Kidney tubule cell (primary cell): Measurements from ENCODE around the gene MPRIP.
"Not testable (repeated sequence)": the region's sequence is repeated elsewhere in the genome, so short reads cannot be mapped to it uniquely, and the experiment has no call there.

ENCODE experiments used
- DNase-seq: peaks from one replicate; pipeline ENCODE4 v3.0.0-alpha.2; 2018; ENCODE audit warnings: low spot score

The MPRIP gene

DNA sequence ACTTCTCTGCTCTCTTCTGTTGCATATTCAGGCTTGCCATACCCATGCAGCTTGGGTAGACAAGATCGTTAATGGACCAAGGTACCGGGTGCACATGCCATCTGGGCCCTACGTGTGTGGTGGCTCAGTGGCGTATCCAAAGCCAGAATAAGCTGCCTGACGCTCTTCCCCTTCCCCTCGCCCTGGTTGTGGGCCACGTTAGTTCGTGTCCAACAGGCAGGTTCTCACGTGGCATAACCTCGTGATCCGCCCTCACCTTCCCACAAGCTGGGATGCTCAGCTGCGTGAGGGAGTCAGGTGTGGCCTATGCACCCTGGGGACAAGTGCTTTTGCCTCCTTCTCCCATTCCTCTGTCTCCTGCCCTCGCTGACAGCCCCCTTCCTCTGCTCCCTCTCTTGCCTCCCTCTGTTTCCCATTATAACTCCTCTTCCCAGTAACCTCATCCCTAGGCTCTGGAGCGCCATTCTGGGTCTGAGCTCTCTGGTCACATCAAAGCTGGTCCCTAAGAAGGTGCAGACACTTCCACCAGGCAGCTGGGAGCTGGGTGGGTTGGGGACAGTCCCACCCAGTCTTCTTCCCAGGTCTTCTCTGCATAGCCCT lies 86.3 kb downstream of the MPRIP start:
- no peak for DNase-seq

DNA sequence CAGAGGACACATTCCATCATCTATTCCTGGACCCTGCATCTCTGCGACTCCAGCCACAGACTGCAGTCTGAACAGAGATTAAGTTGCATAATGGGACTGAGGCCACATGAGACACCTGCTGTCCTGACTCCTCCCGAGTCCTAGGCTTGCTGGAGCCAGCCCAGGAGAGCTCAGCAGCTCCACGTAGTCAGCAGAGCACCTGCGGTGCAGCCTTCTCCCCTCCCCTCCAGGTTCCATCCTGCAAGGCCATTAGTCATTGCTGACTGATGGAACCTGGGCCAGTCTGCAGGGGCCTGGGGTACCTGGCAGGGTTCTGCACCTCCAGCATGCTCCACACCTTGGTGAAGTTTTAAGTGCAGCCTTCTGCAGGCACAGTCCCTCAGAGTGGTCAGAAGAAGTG lies 87.2 kb downstream of the MPRIP start:
- peak; percentile 21 for DNase-seq

DNA sequence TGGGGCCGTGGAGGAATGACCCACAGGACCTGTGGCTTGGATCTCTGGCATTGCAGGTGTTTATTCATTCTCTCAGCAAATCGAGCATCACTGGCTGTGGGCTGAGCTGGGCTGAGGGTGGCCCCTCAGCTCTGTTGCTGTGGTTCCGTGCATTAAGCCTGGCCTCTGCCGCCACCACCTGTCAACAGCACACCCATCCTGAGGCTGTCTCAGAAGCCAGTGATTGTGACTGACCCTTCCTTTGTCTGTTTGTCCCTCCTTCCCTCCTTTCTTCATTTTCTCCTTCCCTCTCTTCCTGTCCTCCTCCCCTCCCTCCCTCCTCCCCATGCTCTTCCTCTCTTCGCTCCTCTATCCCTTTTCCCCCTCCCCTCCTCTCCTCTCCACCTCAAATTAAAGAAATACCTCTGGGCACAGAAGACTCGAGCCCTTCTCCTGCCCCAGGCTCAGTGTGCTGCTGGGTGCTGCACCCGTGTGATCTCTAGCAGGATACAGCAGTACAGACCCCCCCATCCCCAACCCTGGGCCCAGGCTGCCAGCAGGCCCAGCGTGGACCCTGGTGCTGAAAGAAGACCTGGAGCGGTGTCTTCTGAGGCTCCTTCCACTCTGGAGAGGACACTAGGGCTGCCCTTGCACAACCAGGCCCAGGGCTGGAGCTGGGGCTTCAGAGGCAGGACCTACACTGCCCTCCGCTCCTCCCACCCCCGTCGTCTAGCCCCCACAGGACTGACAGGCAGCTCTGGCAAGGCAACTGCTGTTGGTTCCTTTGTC lies 88.0 kb downstream of the MPRIP start:
- no peak for DNase-seq

DNA sequence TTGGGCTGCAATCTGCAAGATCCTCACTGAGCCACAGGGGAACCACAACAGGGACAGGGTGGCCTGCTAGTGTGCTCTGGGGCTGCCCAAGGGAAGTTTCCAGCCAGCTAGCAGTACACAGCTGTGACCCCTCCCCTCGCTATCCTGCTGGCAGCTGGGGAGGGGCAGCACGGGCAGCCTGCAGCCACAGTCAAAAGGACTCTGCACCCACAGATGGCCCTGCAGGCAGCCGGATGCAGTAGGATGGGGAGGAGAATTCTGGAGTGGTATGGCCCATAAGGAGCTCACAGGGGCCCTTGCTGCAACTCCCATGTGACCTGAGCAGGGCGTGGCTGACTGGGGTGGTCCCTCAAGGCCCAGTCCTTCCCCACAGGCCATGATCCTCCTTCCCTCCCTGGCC lies 89.6 kb downstream of the MPRIP start:
- DNase-seq = no peak

DNA sequence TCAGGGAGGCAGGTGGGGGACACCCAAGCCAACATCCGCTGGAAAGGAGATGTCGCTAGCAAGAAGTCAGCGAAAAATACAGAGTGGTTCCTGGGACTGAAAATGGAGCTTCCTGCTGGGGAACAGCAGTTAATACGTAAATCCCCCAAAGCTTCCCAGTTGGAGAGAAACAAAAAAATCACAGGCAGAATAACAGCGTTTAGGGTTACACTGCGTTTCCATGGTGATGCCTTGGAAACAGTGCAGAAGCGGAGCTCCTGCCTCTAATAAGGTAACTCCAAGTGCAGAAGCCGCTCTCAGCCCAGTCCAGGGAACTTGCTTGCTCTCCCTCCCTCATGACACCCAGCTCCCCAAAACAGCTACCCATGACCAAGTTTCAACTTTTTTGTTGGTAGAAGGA lies 90.5 kb downstream of the MPRIP start:
- DNase-seq = no peak

DNA sequence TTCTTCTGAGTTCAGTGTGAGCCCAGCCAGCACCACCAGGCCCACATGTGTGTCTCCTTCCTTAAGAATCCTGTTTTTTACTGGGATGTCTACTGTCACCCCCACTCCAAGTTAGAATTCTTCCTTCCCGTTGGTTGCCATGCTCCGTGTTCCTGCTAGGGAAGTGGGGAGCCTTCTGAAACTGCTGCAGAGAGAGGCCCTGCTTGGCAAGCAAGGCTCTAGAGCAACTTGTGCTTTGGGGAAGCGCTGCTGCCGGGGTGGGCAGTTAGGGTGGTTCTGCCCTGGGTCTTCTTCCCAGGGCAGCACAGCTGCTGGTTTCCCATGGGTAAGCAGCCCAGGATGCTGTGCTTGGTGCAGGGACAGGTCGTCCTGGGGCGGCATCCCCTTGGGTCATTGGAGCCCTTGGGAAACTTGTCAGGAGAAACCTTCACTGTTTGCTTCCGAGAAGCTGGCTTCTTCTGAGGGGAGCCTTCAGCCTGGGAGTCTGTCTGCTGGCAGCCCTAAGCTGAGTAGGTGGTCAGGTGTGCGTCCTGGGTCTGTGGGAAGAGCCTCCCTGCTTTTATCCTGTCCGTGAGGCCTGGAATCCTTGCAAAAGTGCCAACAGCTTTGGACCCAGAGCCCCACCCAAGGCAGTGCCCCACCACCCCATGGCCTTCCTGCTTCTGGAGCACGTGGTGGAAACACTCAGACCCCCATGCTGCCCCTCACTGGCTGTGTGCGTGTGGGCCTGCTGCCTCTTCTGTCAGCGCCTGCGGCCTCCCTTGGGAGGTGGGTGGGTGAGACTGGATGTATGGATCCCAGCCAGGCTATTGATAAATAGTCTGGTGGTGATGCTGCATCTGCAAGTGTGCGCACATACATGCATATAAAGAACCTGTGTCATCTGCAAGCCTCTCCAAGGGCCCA lies 92.0 kb downstream of the MPRIP start:
- DNase-seq = no peak

DNA sequence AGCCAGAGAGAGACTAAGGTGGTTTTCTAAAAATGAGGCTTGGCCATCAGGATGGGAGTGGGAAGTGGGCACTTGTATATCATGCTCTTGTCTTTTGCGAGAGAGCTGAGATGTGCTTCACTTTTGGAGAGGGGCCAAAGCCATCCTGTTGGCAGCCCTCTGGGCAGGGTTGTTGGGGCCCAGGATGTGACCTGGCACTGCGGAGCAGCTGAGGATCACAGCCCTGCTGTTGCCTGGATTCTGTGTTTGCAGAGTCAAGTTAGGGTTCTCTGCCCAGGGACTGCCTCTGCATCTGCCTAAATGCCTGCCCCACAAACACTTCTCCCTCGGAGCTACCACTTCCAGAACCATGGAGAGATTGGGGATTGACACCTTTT lies 92.7 kb downstream of the MPRIP start:
- DNase-seq = no peak

DNA sequence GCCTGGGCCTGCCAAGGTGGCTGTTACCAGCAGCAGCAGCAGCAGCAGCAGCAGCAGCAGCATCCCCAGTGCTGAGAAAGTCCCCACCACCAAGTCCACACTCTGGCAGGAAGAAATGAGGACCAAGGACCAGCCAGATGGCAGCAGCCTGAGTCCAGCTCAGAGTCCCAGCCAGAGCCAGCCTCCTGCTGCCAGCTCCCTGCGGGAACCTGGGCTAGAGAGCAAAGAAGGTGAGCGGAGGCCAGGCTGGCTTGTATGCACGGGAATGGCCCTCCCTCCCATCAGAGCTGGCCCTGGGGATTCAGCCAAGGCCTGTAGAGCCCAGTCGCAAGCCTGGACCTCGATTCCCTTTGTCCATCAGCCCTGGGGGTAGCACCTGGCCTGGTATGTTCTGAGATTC lies 94.0 kb downstream of the MPRIP start:
- not testable (repeated sequence) for DNase-seq

DNA sequence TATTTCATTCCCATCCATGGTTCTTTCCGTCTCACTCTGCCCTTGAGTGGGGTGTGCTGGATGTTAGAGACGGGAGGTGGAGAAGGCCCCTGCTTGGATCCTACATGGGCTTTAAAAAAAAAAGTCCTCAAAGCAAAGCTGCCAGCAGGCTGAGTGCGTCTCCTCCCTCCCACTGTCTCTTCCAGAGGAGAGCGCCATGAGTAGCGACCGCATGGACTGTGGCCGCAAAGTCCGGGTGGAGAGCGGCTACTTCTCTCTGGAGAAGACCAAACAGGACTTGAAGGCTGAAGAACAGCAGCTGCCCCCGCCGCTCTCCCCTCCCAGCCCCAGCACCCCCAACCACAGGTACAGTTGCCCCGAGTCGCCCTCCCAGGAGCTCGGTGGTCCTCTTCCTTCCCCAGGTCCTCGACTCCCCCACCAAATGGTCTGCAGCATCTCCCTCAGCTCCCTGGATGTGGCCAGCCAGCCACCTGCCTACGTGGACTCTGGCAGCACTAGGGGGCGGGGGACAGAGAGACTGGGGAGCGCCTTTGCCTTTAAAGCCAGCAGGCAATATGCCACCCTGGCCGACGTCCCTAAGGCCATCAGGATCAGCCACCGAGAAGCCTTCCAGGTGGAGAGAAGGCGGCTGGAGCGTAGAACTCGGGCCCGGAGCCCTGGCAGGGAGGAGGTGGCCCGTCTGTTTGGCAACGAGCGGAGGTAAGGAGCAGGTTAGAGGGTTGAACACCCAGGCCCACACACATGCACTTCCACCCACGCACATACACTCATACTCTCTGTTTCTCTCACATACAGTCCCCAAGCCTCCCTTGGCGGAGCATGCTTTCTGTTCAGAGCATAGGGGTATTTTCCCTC lies 95.7 kb downstream of the MPRIP start:
- no peak for DNase-seq

DNA sequence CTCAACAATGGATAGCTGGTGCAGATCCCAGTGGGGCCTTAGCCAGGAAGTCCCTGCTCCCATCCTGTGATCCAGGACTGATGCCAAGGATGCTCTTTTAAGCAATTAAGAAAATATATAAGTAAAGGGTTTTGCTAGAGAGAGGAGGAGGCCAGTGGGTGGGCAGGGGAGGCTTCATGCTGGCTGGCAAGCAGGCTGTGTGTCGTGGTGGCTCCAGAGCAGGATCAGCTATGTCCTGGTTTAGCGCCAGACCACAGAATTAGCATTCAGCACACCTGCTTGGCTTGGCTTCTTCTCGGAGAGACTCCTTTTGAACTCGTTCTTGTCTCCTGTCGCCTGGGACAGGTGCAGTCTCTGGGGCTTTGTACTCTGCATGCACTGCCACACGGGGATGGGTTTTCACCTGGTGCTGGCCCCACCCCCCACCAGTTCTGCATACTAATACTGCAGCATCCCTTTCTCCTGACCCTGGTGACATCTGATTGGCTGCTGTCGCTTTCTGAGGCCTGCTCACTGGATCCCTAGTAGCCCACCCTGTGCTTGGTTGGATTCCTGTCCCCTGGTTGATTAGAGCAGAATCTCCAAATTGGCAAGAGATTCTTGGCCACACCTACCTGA lies 97.8 kb downstream of the MPRIP start:
- peak; percentile 19 for DNase-seq

DNA sequence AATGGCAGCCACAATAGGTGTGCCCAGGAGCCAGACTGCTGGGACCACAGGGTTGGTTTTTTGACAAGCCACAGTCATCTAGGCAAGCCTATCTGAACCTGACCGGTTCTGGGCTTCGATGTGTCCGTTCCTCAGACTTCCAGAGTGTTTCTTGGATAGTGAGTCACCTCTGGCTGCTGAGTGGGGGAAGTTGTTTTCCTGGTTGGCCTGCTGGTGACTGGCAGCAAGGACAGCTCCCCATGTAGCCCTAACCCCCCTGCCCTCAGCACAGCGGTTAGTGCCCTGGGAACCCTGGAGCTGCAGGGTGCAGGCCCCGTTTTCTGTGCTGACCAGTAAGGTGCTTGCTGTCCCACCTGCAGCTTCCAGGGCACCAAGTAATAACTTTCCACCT lies 98.3 kb downstream of the MPRIP start:
- peak; percentile 82 for DNase-seq

DNA sequence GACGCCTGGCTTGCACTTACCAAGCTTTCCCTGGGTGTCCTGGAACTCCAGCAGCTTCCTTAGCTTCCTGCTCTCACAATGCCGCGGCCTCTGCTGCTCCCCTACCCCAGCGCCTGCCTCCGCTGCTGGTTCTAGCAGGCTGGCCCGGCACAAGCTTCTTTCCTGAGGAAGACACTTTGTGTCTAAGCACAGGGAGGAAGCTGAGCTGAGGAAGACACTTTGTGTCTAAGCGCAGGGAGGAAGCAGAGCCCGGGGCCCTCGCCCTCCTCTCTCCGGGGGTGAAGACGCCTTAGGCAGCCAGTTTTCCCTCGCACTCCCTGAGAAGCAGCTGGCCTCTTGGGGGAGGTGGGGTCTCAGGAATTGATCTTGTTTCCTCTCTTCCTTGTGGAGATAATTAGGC lies 99.0 kb downstream of the MPRIP start:
- no peak for DNase-seq

DNA sequence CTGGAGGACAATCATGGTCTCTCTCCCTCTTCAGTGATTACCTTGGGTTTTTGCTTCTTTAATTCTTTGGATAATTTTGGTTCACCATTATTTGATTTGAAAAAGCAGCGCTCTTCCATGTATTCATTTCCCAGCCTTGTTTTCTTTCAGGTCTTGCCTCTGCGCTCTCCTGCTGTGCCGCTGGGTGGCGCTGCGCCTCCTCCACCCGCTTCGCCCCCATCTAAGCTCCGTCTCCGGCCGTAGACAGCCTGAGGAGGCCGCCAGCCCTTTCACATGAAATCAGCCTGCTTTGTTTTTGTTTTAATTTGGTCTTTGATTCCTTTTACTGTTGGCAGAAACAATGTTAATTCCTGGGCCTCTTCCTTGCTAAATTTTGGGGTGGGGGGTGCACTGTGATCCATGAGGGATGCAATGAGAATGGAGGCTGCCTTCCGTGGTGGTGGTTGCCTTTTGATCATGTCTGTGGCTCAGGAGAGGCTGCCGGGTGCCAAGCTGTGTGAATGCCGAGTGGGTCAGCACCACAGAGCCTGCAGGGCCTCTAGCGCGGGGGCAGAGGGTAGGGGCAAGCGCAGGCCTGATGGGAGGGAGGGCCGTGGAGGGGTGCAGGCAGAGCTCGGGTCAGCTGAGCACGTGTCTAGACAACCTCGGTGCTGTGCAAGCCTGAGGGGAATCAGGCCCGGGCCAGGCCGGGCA lies 99.7 kb downstream of the MPRIP start:
- peak; percentile 36 for DNase-seq

DNA sequence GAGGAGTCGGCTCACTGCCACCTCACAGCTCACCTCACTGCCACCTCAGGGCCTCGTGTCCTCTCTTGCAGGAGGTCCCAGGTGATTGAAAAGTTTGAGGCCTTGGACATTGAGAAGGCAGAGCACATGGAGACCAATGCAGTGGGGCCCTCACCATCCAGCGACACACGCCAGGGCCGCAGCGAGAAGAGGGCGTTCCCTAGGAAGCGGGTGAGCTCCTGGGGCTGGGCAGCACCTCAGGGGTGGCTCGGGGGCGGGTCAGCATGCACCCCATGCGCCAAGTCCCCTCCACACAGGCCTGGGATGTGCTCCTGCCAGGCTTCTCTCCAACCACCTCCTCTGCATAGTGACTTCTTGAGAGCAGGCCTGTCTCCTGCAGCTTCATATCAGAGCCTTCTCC lies 100.3 kb downstream of the MPRIP start:
- DNase-seq = no peak

DNA sequence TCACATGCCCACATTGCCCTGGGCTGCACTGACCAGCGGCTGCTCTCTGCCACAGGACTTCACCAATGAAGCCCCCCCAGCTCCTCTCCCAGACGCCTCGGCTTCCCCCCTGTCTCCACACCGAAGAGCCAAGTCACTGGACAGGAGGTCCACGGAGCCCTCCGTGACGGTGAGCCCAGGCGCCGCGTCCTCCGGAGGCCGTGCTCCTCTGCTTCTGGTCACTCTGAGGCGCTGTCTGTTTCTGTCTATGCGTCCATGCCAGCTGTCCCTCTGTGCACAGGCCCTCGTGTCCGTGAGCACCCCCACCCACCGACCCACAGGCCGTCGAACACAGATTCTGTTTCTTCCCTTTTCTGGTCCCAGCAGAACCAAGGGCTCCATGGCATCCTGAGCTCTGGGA lies 101.2 kb downstream of the MPRIP start:
- DNase-seq = no peak

DNA sequence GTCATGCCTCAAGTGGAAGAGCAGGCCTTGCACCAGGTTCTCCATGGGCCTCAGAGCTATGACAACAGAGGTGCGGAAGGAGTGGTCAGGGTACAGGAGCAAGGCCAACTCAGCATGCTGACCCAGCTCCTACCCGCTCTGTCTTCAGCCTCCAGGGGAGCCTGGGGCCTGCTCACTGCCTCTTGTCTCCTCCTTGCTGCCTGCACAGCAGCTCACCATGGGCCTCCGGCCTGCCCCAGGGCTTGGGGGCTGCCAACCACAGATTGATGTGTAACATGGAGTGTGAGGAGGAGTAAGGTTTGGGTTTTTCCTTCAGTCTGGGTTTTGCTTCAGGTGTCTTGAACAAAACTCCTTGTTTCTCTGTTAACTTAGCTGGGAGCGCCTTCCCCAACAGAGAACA lies 101.8 kb downstream of the MPRIP start:
- no peak for DNase-seq

DNA sequence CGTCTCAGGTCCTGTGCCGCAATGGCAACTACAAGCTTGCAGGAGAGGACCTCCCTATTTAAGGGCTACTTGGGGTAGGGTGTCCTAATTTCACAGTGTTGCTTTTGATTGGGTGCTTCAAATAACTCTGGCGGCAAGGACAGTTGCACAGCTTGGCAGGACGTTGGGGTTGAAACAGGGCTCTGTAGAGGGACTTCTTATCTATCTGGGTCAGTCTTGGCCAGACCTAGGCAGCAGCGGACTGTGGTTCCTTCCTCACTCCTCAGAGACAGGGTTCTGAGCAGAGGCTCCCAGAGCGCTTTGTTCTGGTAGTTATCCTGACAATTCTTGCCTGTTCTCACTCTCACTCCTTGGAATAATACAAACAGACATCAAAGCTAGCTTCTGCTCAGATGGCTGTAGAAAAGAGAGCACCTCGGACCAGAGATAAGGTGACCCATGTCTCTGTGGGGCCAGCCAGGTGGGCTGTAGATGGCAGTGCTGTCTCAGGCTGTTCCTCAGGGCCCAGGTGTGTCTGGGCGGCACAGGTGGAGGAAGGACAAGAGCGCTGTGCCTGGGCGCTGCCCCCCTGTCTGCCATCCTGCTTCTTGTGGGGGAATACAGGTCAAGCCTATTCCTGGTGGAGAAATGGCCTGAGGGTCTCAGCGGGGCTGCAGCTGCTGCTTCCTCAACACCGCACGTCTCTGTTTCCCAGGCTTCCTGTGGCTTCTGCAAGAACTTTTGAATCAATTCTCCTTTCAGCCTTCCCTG lies 102.8 kb downstream of the MPRIP start:
- no peak for DNase-seq

DNA sequence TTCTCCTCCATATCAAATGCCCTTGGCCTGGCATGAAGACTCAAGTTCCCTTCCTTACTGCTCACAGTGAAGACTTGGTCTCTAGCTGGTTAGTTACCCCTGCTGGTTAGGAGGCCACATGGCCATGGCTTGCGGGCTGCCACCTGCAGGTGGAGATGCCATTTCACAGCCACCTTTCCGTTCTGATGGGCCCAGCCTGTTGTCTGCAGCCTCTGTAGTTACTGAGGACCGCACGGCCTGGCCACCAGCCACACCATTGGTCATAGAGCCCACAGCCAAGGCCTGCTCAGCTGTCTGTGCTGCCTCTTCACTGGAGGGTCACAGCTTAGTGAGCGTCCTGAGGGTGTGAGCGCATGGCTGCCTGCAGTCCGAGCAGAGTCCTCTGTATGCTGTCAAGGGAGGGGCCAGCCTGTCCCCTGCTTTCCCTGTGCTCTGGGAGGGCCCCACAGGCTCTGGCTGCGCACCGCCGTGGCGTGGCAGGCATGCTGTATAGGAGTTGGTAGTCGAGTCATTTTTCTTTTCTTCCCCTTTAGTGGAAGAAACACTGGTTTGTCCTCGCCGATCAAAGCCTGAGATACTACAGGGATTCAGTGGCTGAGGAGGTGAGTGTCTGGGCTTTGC lies 104.6 kb downstream of the MPRIP start:
- DNase-seq = peak; percentile 13

DNA sequence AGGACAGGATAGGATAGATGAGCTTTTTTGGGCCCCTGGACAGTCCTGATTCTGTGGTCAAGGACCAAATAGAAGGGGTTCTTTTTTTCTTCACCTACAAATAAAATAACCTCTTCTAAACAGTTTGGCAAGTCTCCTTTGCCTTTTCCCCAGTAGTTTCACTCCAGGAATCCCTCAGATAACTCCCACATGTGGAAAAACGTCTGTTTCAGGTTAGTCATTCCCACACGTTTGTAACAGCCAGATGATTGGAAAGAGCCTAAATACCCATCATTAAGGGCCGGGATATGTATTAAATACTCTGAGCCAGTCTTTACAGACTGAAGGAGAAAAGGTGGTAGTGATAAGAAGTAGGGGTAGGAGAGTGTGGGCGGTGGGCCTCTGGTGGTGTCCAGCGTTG lies 105.6 kb downstream of the MPRIP start:
- DNase-seq = no peak
